NCI-H446 treated with DMSO at 0.1 percent for 48 hours (cell line): ENCODE measurements around the gene ZC3H12D.
"Not testable (repeated sequence)": the region's sequence is repeated elsewhere in the genome, so short reads cannot be mapped to it uniquely, and the experiment has no call there.

Experiments
- DNase-seq: peaks from one replicate; lab custom pipeline; 2025; lab: John Stamatoyannopoulos, UW

Gene ZC3H12D

GRCh38 chr6:149459761-149460160 is 25.1 kb downstream of the ZC3H12D start:
- DNase-seq, result no peak

DNA sequence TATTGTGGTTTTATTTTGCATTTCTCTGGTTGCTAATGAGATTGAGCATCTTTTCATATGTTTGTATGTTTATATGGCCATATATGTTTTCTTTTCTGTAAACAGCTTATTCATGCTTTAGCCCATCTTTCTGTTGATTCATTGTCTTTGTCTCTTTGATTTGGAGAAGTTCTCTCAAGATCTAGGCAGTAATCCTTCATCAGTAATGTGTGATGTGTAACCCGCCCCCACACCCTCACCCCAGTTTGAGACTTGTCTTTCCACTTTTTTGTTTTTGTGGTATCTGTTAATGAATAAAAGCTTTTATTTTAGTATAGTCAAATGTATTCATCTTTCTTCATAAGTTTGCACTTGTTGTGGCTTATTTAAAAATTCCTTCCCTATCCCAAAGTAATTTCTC is 26.0 kb downstream of the ZC3H12D start:
- no peak for DNase-seq

DNA sequence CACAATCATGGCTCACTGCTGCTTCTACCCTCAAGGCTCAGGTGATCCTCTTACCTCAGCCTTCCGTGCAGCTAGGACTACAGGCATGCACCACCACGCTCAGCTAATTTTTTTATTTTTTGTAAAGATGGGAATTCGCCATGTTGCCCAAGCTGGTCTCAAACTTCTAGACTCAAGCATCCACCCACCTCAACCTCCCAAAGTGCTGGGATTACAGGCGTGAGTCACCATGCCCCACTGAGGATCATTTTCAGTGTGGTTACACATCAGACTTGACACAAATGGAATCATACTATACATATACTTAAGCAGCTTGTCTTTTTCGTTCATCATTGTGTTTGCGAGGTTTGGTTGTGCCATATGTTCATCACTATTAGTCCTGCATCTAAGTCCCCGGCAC is 26.6 kb downstream of the ZC3H12D start:
- no peak for DNase-seq

- DNase-seq, result no peak
These were observed 27.4 kb downstream of the ZC3H12D start for GRCh38 chr6:149457316-149457884.

DNA sequence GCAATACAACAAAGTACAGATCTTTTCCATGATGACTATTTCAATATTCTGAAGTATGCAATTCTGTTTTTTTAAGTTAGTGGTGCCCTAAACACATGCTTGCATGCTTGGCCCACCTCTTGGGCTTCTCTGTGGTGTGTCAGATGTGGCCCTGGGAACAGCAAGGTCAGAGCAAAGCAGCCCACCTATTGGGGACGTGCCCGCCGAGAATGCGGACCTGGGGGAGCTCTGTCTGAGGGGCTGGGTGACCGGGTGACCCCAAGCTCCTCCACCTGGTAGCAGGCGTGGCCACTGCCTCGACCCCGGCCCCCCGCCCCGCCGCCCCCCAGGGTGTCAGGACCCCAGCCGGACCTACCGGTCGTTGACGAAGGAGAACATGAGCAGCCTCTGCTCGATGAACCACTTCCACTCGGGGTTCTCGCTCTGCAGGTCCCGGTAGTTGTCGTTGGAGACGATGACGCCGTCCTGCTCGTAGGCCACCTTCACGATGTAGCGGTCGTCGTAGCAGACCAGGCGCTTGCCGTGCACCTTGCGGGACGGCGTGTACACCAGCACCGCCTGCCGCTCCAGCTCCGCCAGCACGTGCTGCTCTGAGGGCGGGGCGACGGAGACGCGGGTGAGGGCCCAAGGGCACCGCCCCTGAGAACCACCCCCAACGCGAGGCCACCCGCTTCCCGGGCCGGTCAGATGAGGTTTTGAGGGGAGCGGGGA is 28.3 kb downstream of the ZC3H12D start:
- no peak for DNase-seq

DNA sequence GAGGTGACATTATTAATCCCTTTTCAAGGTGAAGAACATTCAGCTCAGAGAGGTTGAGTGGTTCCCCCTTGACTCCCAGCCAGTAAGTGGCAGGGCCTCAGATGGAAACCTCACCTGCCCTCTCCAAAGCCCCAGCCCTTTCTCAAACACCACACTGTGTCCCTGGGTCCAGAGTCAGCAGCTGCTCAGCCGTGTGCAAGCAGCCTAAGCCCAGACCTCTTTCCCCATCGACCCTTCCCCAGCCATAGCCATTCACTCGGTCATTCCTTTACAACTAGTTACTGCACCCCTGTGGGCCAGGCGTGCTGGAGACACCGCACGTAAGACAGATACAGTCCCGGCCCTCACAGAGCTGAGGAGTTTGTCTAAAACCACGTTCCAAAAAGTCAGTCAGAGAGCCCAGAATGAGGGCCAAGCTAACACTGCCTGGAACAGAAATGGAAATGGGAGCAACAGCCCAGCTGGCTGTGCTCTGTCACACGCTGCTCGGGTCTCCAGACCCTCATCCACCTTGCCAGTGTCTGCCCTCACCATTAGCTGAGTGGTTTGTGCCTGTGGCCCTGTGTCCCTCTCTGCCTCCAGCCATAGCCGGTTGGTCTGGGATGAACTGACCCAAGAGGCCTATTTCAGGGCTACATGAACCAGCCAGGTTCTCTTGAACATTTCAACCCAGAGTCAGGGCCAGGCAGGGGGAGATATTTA is 29.6 kb downstream of the ZC3H12D start:
- no peak for DNase-seq

DNA sequence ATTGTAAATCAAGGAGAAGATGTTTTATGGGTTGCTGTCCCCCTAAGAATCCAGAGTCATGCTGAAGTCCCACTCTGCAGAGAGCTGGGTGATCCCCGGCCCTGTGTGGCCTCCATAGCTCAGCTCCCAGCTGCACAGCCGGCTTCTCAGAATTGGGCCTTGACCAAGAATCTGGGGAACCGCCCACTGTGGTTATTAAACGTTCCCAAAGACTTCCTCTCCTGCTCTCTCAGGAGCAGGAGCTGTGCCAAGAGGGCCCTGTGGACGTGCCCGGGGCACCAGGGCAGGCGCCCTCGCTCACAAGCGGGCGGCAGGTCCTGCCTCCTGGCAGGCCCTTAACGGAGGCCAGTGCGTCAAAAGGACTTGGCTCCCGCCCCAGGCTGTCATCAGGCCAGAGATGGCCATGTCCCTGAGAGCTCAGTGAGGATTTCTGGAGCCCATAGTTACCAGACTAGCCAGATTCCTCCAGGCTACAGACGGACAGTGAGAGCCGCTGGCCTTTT is 30.4 kb downstream of the ZC3H12D start:
- DNase-seq, result no peak

GRCh38 chr6:149453597-149454345 is 31.0 kb downstream of the ZC3H12D start:
- no peak for DNase-seq

- DNase-seq, result no peak
These were observed 32.5 kb downstream of the ZC3H12D start for GRCh38 chr6:149452037-149452939.

DNA sequence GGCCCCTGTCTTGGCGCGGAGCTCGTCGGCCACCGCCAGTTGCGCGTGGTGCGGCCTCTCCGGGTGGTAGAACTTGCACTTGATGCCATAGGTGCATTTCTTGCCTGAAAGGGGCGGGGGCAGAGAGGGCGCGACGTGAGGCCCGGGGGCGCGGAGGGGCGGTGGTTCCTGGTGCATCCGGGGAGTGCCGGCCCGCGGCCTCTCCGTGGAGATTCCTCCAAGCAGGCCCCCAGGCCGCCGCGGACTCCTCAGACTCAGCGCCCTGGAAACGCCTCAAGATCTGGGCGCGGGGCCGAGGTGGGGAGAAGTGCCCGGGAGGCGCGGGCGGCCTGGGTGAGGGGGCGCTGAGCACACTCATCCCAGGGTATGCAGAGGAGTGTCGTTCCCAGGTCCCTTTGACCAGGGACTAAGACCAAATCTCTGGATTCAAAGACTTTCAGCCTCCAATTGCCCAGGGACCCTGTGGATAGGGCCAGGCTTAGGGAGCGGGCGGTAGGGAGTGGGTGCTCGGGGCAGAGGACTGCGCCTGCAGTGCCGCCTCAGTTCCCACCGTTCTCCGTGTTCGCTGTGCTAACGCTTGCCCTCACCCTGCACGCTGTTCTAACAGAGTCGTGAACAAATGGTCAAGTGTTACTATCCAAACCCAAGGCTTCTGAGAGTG is 33.3 kb downstream of the ZC3H12D start:
- DNase-seq, result no peak

DNA sequence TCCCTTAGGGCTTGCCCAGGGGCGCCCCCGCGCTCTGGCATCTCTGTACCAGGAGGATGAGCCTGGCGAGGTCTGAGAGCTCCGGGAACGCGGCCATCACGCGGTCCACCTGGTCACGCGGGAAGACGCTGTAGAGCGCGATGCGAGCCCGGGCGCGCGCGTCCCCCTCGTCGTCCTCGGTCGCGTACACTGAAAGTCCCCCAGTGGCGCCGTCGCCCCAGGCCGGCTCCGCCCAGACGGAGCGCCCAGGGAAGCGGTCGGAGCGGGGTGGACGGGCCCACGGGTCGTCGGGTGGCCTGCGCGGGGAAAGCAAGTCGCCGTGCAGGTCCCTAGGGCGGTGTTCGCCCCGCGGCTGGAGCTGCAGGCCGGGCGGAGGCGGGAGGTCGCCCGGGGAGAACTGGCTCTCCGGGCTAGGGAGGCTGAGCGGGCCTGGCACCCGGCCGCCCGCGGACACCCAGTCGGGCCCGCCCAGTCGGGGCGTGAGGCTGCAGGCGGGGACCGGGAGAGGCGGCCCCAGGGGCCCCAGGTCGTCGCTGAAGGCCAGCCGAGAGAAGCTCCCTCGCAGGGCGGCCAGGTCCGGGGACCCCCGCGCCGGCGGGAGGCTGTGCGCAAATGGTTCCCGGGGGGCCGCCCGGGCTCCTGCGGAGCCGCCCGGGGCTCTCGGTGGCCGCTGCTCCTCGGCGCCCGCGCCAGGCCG is 34.0 kb downstream of the ZC3H12D start:
- DNase-seq, result no peak

DNA sequence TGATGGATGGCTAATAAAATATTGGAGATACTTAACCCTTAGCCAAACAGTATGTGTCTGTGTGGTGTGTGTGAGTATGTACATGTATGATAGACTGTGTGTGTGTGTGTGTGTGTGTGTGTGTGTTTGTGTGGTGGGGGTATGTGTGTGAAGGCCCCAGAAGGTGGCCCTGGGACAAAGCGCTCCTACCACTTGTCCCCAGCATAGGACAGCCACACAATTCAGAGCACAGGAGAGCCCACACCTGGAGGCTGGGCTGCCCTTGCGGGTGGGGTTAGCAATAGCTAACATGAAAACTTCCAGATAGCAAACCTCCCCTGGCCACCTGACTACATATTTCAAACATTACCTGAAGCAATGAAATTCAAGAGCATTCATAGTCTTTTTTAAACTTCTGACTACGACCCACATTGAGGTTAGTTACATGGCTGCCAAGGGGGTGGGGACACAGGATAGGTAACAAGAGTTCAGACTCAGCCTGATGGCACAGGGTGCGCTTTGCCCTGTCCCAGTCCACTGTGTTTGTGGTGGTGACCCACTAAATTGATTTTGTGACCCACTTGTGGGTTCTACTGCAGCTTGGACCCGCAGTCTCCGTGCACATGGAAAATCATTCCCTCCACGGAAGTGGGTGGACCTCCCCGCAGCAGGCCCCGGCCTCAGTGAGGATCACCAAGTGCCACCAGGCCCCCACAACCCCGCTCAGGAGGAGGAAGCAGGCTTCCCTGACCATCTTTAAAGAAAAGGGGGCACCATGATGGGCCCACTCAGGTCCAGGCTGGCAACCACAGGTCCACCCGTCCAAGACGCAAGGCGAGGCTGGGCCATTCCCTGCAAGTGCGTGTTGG is 34.8 kb downstream of the ZC3H12D start:
- no peak for DNase-seq

- no peak for DNase-seq
These were observed 35.9 kb downstream of the ZC3H12D start for GRCh38 chr6:149448821-149449453.

DNA sequence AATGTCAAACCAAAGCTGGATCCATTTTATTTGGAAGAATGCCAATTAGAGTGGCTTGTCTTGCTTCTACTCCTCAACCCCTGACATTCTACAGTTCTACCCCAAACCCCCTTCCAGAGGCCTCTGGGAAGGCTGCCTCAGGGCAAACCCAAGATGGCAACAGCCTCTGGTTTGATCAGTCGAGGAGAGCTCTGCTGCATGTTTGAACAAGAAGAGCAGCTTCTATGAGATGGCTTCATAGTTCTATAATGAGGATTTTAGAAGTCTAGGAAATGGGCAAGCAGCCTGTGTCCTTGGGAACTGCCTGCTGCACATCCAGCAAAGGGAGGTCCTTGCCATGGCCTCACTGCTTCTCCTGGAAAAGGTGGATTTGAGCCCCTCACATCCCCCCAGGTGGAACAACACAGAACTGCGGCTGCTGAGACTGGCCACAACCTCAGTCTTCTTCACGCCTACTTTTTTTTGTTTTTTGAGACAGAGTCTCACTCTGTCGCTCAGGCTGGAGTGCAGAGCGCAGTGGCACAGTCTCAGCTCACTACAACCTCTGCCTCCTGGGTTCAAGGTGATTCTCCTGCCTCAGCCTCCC is 37.9 kb downstream of the ZC3H12D start:
- DNase-seq, result no peak

- no peak for DNase-seq
These were observed 39.2 kb downstream of the ZC3H12D start for GRCh38 chr6:149445573-149445972.

DNA sequence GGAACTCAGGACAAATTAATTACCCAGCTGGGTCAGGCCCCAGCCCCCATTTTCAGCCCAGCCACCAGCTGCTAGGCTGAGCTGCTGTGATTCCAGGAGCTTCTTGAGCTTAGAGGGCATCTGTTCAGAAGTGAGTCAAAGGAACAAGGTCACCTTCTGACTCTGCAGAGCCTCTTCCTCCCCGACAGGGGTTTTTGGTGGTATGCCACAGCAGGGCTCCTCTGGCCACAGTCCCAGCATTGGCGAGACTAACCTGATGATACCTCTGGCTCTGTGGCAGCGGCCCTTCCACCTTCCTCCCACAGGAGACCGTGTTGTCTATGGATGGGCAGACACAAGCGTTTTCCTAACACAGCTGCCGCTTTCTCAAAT is 39.7 kb downstream of the ZC3H12D start:
- no peak for DNase-seq

- not testable (repeated sequence) for DNase-seq
These were observed 40.3 kb downstream of the ZC3H12D start for GRCh38 chr6:149444360-149445094.
